SU-DHL-6 (cell line): ENCODE data around the gene LPAR1.

ENCODE experiments used
- H2AFZ ChIP-seq: fragments of 200-600 bp; sonication (generic); 2 replicates; pipeline ENCODE4 v1.6.1; 2014; ENCODE audit warnings: low read depth, mild to moderate bottlenecking, moderate library complexity, mixed read lengths, antibody characterized with exemption, low read length; ENCODE audit not compliant: severe bottlenecking
- H3F3A ChIP-seq: fragments of 200-600 bp; shearing (Covaris generic); 2 replicates; pipeline ENCODE4 v1.6.0; 2016; ENCODE audit warnings: antibody characterized with exemption, mild to moderate bottlenecking; ENCODE audit not compliant: insufficient read depth
- H3K27ac ChIP-seq: fragments of 200-600 bp; sonication (generic); 2 replicates; pipeline ENCODE4 v1.5.1; 2016; ENCODE audit warnings: low read depth, mild to moderate bottlenecking, low read length, moderate library complexity, mixed read lengths
- H3K27me3 ChIP-seq: fragments of 200-600 bp; sonication (generic), shearing (Covaris generic); 2 replicates; pipeline ENCODE4 v1.6.0; 2014; ENCODE audit warnings: mild to moderate bottlenecking, low read length
- H3K36me3 ChIP-seq: fragments of 200-600 bp; sonication (generic); 2 replicates; pipeline ENCODE4 v1.6.1; 2014; ENCODE audit warnings: mild to moderate bottlenecking, low read length, mixed read lengths
- H3K4me2 ChIP-seq: fragments of 300-600, 200-600 bp; shearing (Covaris generic), sonication (generic); 2 replicates; pipeline ENCODE4 v1.6.0; 2014; ENCODE audit warnings: low read length, low read depth, mild to moderate bottlenecking; ENCODE audit not compliant: poor library complexity, severe bottlenecking
- H3K4me3 ChIP-seq: fragments of 200-600 bp; sonication (generic); 2 replicates; pipeline ENCODE4 v1.5.1; 2014; ENCODE audit warnings: antibody characterized with exemption, low read length, mild to moderate bottlenecking, mixed read lengths; ENCODE audit not compliant: insufficient read depth, poor library complexity, severe bottlenecking
- H3K79me2 ChIP-seq: fragments of 200-600 bp; sonication (generic); 2 replicates; pipeline ENCODE4 v1.6.1; 2014; ENCODE audit warnings: mild to moderate bottlenecking, low read length, moderate library complexity; ENCODE audit not compliant: insufficient read depth
- H3K9ac ChIP-seq: fragments of 200-600 bp; sonication (generic); 2 replicates; pipeline ENCODE4 v1.7.0; 2014; ENCODE audit warnings: mild to moderate bottlenecking, low read length
- H3K9me2 ChIP-seq: fragments of 200-600 bp; sonication (generic); replicated peaks from 2 replicates; pipeline ENCODE4 v1.6.1; 2014; ENCODE audit warnings: low read length; ENCODE audit not compliant: insufficient read depth
- H3K9me3 ChIP-seq: fragments of 200-600 bp; sonication (generic); 2 replicates; pipeline ENCODE4 v1.6.1; 2014; ENCODE audit warnings: low read length, mixed read lengths; ENCODE audit not compliant: insufficient read depth
- H4K20me1 ChIP-seq: fragments of 200-600 bp; sonication (generic); 2 replicates; pipeline ENCODE4 v1.6.1; 2014; ENCODE audit warnings: low read depth, mild to moderate bottlenecking, antibody characterized with exemption, low read length, moderate library complexity, mixed read lengths
- CTCF ChIP-seq: fragments of 200-600 bp; sonication (generic); IDR thresholded peaks from one replicate; pipeline ENCODE4 v1.5.1; 2017; ENCODE audit warnings: antibody characterized with exemption, mild to moderate bottlenecking, low read length, moderate library complexity; ENCODE audit not compliant: insufficient read depth, poor library complexity, severe bottlenecking
- EZH2phosphoT487 ChIP-seq: fragments of 200-600 bp; sonication (generic), shearing (Covaris generic); conservative IDR thresholded peaks from 2 replicates; pipeline ENCODE4 v1.6.1; 2018; ENCODE audit warnings: mild to moderate bottlenecking, antibody characterized with exemption, low read length, moderate library complexity, mixed read lengths

LPAR1 gene

GRCh38 chr9:110850401-110851135 lies 187.7 kb downstream of the LPAR1 start:
- Histone ChIP-seq H3K4me2 (no peak overlapping the region), H3K9ac (no peak overlapping the region), H3K27ac (no peak overlapping the region), H3K4me3 (no peak overlapping the region), H3K36me3 (no peaks in the 10 kb centered on the region), H3F3A (no peaks in the 10 kb centered on the region), H3K9me3 (no peaks in the 10 kb centered on the region), H2AFZ (no peak overlapping the region), H3K27me3 (no peaks in the 10 kb centered on the region), H3K79me2 (no peaks in the 10 kb centered on the region), H3K9me2 (no peaks in the 10 kb centered on the region), H4K20me1 (no peaks in the 10 kb centered on the region)
- no peak for TF ChIP-seq EZH2phosphoT487
- no peak for TF ChIP-seq CTCF

DNA sequence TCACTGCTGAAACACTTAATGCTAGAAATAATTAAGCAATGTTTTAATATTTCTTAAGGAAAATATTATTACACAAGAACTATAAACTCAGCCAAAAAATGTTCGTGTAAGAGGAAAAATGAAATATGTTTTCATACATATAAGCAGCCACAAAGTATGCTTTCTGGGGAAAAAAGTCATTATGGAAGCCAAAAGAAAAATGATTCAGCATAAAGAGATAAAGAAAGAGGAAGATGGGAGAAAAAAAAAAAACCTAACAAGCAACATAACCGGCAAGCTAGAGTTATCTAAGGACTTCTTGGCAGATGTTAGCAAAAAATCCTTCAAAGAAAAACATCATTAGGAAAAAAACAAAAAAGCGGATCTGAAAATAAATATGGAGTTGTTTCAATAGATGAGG lies 190.6 kb downstream of the LPAR1 start:
- TF ChIP-seq CTCF, result no peak
- TF ChIP-seq EZH2phosphoT487, result no peak
- Histone ChIP-seq H4K20me1 (no peaks in the 10 kb centered on the region), H3K27ac (no peak overlapping the region), H3K4me3 (no peak overlapping the region), H3K79me2 (no peaks in the 10 kb centered on the region), H3K9me2 (no peaks in the 10 kb centered on the region), H3F3A (no peaks in the 10 kb centered on the region), H2AFZ (no peak overlapping the region), H3K4me2 (no peak overlapping the region), H3K9me3 (no peaks in the 10 kb centered on the region), H3K9ac (no peak overlapping the region), H3K36me3 (no peaks in the 10 kb centered on the region), H3K27me3 (no peaks in the 10 kb centered on the region)

DNA sequence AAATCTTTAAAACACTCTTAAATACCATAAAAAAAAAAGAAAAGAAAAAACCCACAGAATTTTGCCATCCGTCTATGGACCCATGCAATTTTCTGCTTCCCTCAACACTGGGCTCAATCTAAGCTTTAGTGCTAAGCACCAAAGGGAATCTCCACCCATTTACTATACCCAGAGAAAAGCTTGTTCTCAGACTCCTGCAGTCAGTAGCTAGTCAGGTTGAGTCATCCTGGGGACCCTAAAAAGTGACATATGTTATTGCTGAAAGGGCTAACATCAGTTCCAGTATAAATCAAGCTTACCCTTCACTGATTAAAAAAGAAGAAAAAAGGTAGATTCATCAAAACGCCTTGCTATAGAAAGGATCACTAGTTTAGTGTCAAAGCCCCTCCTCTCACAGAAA lies 192.1 kb downstream of the LPAR1 start:
- Histone ChIP-seq H3F3A (no peaks in the 10 kb centered on the region), H3K27me3 (no peaks in the 10 kb centered on the region), H3K79me2 (no peaks in the 10 kb centered on the region), H3K36me3 (no peaks in the 10 kb centered on the region), H4K20me1 (no peaks in the 10 kb centered on the region), H3K9ac (no peak overlapping the region), H3K9me3 (no peaks in the 10 kb centered on the region), H3K9me2 (no peaks in the 10 kb centered on the region), H3K27ac (no peak overlapping the region), H2AFZ (no peak overlapping the region), H3K4me3 (no peak overlapping the region), H3K4me2 (no peak overlapping the region)
- TF ChIP-seq CTCF, result no peak
- TF ChIP-seq EZH2phosphoT487, result no peak
